ENCODE measurements around the gene RERE. TPM values are rescaled to one million over a fixed set of nuclear protein-coding genes. Genes with fewer than 3 reads are reported as not detected.

Gene RERE
- total and polyA plus RNA-seq, 12 donors: 33.4 to 146 (median 72.7) TPM

DNA sequence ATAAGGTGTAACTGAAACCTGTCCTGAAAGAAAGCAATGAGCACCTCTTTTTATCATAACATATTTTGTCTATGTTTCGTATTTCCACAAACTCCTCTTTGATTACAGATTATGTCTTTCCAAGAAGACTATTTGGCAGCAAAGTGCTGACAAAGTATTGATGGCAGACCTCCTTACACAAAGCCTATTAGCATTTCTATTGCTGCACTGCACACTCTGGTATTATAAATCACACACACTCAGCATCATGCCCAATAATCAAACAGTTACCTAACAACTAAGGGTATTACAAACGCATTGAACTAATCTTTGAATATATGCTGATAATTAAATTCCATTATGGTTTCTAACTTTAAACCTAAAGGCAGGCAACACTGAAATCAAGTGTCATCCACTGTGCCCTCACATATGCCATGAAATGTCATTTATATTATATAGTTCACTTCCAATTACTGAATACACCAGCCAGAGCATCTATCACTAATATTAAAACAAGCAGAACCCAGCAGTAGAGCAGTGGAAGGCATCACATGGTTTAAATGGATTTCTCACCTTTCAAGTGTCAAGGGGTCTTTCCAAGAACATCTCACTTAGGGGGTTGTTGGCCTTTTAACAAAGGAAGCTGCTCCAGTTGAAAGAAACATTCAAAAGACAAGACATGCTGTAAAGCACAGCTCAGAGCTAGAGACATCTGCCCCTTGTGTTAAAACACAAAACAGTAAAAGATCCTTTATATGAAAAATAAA is 239.1 kb downstream of the RERE start:
- no peak overlapping the region for H3K27ac ChIP-seq
- H3K4me3 ChIP-seq: no peak overlapping the region
- no peaks in the 10 kb centered on the region for H3K9me3 ChIP-seq (replicated peaks in 1 of 3)
- DNase-seq: no peak
- WGBS, 4 donors: 89 to 96% (median 93%) methylated on average over 2 of the region's 2 CpGs
- no peaks in the 10 kb centered on the region for H3K4me1 ChIP-seq (replicated peaks in 1 of 2)
- intact Hi-C loops (cut with DNase I): no loop called here
- H3K27me3 ChIP-seq: no peaks in the 10 kb centered on the region
- no peak for TF ChIP-seq POLR2A (IDR thresholded peaks at IDR 0.05)
- TF ChIP-seq, protein P1, sequence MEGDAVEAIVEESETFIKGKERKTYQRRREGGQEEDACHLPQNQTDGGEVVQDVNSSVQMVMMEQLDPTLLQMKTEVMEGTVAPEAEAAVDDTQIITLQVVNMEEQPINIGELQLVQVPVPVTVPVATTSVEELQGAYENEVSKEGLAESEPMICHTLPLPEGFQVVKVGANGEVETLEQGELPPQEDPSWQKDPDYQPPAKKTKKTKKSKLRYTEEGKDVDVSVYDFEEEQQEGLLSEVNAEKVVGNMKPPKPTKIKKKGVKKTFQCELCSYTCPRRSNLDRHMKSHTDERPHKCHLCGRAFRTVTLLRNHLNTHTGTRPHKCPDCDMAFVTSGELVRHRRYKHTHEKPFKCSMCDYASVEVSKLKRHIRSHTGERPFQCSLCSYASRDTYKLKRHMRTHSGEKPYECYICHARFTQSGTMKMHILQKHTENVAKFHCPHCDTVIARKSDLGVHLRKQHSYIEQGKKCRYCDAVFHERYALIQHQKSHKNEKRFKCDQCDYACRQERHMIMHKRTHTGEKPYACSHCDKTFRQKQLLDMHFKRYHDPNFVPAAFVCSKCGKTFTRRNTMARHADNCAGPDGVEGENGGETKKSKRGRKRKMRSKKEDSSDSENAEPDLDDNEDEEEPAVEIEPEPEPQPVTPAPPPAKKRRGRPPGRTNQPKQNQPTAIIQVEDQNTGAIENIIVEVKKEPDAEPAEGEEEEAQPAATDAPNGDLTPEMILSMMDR (IDR thresholded peaks at IDR 0.05): no peak
- no peaks in the 10 kb centered on the region for H3K36me3 ChIP-seq (replicated peaks in 1 of 2)

DNA sequence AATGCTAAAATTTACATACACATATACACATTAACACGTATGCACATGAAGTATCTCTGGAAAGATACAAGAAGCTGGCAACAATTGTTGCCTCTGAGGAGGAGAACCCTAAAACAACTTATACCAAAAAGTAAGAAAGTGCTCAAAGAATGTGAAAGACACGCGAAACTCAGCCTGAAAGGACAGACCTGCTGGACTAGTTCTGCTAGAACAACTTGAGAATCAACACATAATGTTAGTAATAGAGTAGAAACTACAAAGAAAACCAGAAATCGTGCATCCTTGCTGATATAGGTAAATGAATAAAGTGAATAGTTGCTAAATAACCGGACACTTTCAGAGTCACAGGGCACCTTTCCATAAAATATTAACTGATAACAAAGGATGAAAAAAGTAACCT is 242.5 kb downstream of the RERE start:
- 86 to 93% (median 90%) methylated on average over 5 of the region's 5 CpGs for WGBS, 4 donors

DNA sequence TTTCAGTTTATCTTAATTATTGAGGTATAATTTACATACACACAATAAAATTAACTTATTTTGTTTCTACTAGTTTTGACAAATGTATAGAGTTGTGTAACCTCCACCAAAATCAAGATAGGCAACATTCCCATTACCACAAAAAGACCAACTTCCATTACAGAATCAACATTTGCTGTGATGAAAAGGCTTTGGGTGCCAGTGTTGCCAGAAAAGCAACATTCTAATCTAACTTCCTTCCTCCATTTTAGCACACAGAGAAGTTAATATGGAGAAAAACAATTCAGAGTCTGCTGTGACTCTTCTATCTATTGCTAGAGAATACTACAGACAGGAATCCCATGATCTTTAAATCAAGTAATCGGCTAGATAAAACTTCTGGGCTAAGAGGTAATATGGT is 245.3 kb downstream of the RERE start:
- TF ChIP-seq POLR2A (IDR thresholded peaks at IDR 0.05): no peak
- TF ChIP-seq, protein P1 (IDR thresholded peaks at IDR 0.05): no peak
- 86 to 93% (median 88%) methylated on average over 1 of the region's 1 CpG for WGBS, 4 donors
- no peaks in the 10 kb centered on the region for H3K27me3 ChIP-seq
- H3K36me3 ChIP-seq (replicated peaks in 1 of 2): no peaks in the 10 kb centered on the region
- no peaks in the 10 kb centered on the region for H3K9me3 ChIP-seq (replicated peaks in 1 of 3)
- no peak for DNase-seq
- H3K4me1 ChIP-seq (replicated peaks in 1 of 2): peaks cover 11 to 32% of the 10 kb centered on the region in 2 donors
- intact Hi-C loops (cut with DNase I): no loop called here
- H3K27ac ChIP-seq: peak overlapping the region in 3 of 5 donors; percentile 5 to 58 (median 55)
- peak overlapping the region in 1 of 4 donors; percentile 4 for H3K4me3 ChIP-seq

More for the DNA sequence above, 242.5 kb downstream of the RERE start:
- no peak for TF ChIP-seq POLR2A (IDR thresholded peaks at IDR 0.05)
- TF ChIP-seq, protein P1 (IDR thresholded peaks at IDR 0.05): no peak
- Histone ChIP-seq H3K4me3 (no peak overlapping the region), H3K36me3 (replicated peaks in 1 of 2) (no peaks in the 10 kb centered on the region), H3K4me1 (replicated peaks in 1 of 2) (peaks cover 11 to 22% of the 10 kb centered on the region in 2 donors), H3K9me3 (replicated peaks in 1 of 3) (no peaks in the 10 kb centered on the region), H3K27ac (no peak overlapping the region), H3K27me3 (no peaks in the 10 kb centered on the region)
- intact Hi-C loops (cut with DNase I): no loop called here
- no peak for DNase-seq

DNA sequence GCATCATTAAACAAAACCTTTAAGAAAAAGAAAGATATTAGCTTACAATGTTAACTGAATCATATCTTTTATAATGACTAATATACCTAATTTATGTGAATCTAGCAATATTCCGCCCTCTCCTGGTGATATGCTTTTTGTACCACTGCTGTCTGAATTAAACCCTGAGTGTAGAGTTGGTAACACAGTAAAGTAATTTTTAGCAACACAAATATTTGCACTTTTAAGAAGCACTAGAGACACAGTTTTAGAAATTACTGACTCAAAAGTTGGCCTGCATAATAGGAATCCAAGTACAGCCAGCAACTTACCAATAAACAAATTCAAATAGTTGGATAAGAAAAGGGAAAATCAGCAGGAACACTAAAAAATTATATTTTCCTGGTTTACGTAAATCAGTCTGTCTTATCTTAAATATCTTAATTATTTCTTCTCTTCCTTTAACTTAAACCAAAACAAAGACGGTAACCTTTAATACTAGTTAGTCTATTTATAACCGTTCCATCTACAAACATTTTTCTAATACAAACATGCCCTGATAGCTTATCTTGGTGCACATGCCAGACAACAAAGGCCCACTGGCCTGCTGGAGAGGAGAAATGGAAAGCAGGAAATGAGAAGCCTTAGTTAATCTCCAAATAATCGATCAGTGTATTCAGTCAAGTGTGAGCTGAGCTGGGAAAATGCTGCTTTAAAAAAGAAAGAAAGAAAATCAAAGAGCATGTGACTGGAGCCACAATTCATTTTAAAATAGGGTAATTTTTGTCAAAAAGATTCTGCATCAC is 246.0 kb downstream of the RERE start:
- no peak for TF ChIP-seq POLR2A (IDR thresholded peaks at IDR 0.05)
- TF ChIP-seq, protein P1 (IDR thresholded peaks at IDR 0.05): peak; percentile 17 to 63 (median 51)
- WGBS, 4 donors: 17 to 21% (median 18%) methylated on average over 5 of the region's 5 CpGs
- Histone ChIP-seq H3K36me3 (replicated peaks in 1 of 2) (no peaks in the 10 kb centered on the region), H3K27me3 (no peaks in the 10 kb centered on the region), H3K4me3 (peak overlapping the region in 1 of 4 donors; percentile 4), H3K9me3 (replicated peaks in 1 of 3) (no peaks in the 10 kb centered on the region), H3K27ac (peak overlapping the region in 4 of 5 donors; percentile 5 to 58 (median 38)), H3K4me1 (replicated peaks in 1 of 2) (peaks cover 11 to 33% of the 10 kb centered on the region in 2 donors)
- intact Hi-C loops (cut with DNase I): no loop called here
- DNase-seq: peak in 1 of 7 donors; percentile 23

All from adrenal gland (tissue), 12 donors.